Measurements from ENCODE around the gene RHBDF1.
"Not testable (repeated sequence)": the region's sequence is repeated elsewhere in the genome, so short reads cannot be mapped to it uniquely, and the experiment has no call there.

Gene RHBDF1

DNA sequence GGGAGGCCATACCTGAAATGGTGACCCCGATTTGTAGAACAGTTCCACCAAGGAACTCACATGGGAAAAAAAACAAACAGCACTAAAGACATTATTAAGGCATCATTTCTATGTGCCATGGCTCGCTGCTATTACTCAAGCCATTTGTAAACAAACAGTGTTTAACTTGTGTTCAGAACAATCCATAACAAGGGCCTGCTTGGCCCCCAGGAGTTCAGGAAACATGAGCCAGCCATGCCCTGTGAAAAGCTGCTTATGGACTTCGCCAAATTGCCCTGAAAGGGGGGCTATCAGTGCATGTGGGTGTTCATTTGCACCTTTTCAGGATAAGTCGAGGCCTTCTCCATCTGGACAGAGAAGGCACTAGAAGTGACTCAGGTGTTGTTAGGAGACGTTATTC lies 27.0 kb downstream of the RHBDF1 start:
- Histone ChIP-seq H3K27me3 (ENCODE audit: insufficient read depth, low read length) (no peaks in the 10 kb centered on the region), H2AFZ (ENCODE audit: low read length, unreplicated experiment) (no peak overlapping the region), H3K4me3 (ENCODE audit: low read depth, low read length) (no peak overlapping the region), H3K79me2 (ENCODE audit: control insufficient read depth, insufficient read depth, low read length, unreplicated experiment) (no peaks in the 10 kb centered on the region), H3K36me3 (ENCODE audit: insufficient read depth, low read length) (peaks cover 33% of the 10 kb centered on the region), H3K27ac (ENCODE audit: low read depth, low read length) (no peak overlapping the region), H3K4me1 (ENCODE audit: control insufficient read depth, insufficient read depth, low read length, unreplicated experiment) (no peaks in the 10 kb centered on the region)

DNA sequence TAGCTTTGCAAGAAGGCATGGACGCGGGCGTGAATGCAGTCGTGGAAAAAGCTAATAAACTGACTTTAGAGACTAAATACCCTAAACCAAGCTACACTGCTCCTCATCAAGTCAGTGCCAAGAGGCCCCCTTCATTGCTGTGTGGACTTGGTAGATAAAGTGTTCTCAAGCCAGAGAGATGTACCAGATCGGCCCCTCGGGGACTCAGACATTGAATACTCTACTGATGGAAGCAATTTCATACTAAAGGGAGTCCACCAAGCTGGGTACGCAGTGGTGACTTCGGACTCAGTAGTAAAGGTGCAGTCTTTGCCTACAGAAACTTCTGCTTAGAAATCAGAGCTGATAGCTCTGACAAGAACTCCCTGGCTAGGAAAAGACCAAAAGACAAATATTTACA lies 27.8 kb downstream of the RHBDF1 start:
- Histone ChIP-seq H2AFZ (ENCODE audit: low read length, unreplicated experiment) (no peak overlapping the region), H3K4me3 (ENCODE audit: low read depth, low read length) (no peak overlapping the region), H3K36me3 (ENCODE audit: insufficient read depth, low read length) (peaks cover 33% of the 10 kb centered on the region), H3K79me2 (ENCODE audit: control insufficient read depth, insufficient read depth, low read length, unreplicated experiment) (no peaks in the 10 kb centered on the region), H3K27ac (ENCODE audit: low read depth, low read length) (no peak overlapping the region), H3K27me3 (ENCODE audit: insufficient read depth, low read length) (no peaks in the 10 kb centered on the region), H3K4me1 (ENCODE audit: control insufficient read depth, insufficient read depth, low read length, unreplicated experiment) (no peaks in the 10 kb centered on the region)

DNA sequence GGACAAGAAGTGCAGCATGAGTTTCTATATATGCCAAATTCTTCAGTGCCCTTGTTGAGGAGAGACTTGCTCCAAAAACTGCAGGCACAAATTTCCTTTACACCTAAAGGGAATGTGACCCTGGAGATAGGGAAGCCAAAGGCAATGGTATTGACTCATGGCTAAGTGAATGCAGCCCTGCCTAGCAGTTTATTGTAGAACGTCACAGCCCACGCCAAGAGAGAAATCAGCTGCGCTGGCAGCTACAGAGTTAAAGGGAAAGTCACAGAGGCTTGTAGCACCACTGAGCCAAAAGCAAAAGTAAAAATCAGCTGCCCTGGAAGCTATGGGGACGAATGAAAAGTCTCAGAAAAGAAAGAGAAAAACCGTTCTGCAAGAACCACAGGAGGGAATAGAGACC lies 29.1 kb downstream of the RHBDF1 start:
- Histone ChIP-seq H3K4me3 (ENCODE audit: low read depth, low read length) (no peak overlapping the region), H3K36me3 (ENCODE audit: insufficient read depth, low read length) (peaks cover 33% of the 10 kb centered on the region), H3K4me1 (ENCODE audit: control insufficient read depth, insufficient read depth, low read length, unreplicated experiment) (no peaks in the 10 kb centered on the region), H2AFZ (ENCODE audit: low read length, unreplicated experiment) (no peak overlapping the region), H3K79me2 (ENCODE audit: control insufficient read depth, insufficient read depth, low read length, unreplicated experiment) (no peaks in the 10 kb centered on the region), H3K27ac (ENCODE audit: low read depth, low read length) (no peak overlapping the region), H3K27me3 (ENCODE audit: insufficient read depth, low read length) (no peaks in the 10 kb centered on the region)

DNA sequence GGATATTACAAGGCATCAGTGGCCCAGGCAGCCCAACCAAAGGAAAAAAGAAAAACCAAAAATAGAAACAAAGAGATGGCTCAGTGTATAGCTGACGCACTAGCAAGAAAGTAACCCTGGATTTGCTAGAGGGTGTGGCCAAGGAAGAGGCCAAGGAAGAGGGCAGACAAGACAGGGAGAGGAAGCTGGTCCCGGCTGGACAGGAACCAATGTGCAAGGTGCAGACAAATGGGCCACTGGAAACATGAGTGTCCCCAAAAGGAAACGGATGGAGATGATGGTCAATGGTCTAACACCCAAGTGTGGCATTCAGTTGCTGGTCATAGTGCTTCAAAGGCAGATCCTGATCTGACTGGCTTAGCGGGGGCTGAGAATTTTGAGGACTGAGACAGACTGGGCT lies 29.7 kb downstream of the RHBDF1 start:
- peaks cover 33% of the 10 kb centered on the region for H3K36me3 ChIP-seq (ENCODE audit: insufficient read depth, low read length)
- H3K4me1 ChIP-seq (ENCODE audit: control insufficient read depth, insufficient read depth, low read length, unreplicated experiment): no peaks in the 10 kb centered on the region
- no peaks in the 10 kb centered on the region for H3K79me2 ChIP-seq (ENCODE audit: control insufficient read depth, insufficient read depth, low read length, unreplicated experiment)
- no peak overlapping the region for H3K4me3 ChIP-seq (ENCODE audit: low read depth, low read length)
- no peak overlapping the region for H2AFZ ChIP-seq (ENCODE audit: low read length, unreplicated experiment)
- no peaks in the 10 kb centered on the region for H3K27me3 ChIP-seq (ENCODE audit: insufficient read depth, low read length)
- H3K27ac ChIP-seq (ENCODE audit: low read depth, low read length): no peak overlapping the region

DNA sequence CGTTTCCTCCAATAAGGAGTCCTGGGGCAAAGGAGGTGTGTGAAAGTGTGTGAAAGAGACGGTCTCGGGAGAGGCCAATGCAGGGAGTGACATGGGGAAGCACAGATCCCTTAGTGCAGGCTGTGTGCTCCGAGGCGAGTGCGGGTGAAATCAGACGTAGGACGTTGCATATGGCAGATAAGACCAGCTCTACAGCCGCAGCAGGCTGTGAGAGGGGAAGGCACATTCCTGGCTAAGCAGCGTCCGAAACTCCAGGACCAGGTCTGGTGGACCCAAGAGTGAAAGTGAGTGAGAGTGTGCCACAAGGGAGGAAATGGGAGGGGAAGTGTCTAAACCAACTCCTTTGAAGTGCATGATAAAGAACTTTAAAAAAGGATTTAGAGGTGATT lies 30.4 kb downstream of the RHBDF1 start:
- H3K36me3 ChIP-seq (ENCODE audit: insufficient read depth, low read length): peaks cover 33% of the 10 kb centered on the region

DNA sequence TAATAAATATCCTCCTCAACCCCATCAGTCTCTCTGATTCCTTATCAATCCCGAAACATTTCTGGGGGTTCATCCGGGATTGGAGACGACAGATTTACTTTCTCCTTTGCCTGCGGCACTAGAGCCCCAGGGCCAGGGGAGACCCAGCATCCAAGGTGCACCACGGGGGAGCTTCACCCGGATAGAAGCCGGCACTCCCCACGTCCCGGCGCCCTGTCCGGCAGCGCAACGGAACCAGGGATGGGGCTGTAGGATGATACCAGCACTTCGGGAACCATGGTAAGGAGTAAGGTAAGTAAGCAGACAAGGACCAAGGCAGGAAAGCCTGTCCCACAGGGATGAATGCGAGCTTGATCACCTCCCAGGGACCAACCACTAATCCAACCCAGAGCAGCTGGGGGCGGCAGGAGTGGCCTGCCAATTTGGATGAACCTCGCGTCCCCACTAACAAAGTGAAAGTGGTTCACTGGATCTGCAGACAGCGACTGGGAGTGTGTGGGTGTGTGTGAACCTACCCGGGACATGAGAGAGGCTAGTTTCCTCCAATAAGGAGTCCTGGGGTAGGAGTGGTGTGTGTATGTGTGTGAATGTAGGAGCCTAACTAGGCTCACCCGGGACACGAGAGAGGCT lies 30.9 kb downstream of the RHBDF1 start:
- no peaks in the 10 kb centered on the region for H3K79me2 ChIP-seq (ENCODE audit: control insufficient read depth, insufficient read depth, low read length, unreplicated experiment)
- H3K4me1 ChIP-seq (ENCODE audit: control insufficient read depth, insufficient read depth, low read length, unreplicated experiment): no peaks in the 10 kb centered on the region
- no peak overlapping the region for H3K27ac ChIP-seq (ENCODE audit: low read depth, low read length)
- no peaks in the 10 kb centered on the region for H3K27me3 ChIP-seq (ENCODE audit: insufficient read depth, low read length)
- H3K36me3 ChIP-seq (ENCODE audit: insufficient read depth, low read length): peaks cover 33% of the 10 kb centered on the region; the same call in 1 of the 2 replicates
- no peak overlapping the region for H3K4me3 ChIP-seq (ENCODE audit: low read depth, low read length)
- no peak overlapping the region for H2AFZ ChIP-seq (ENCODE audit: low read length, unreplicated experiment)

More for the DNA sequence above, 30.4 kb downstream of the RHBDF1 start:
- no peak overlapping the region for H3K27ac ChIP-seq (ENCODE audit: low read depth, low read length)
- no peak overlapping the region for H2AFZ ChIP-seq (ENCODE audit: low read length, unreplicated experiment)
- H3K79me2 ChIP-seq (ENCODE audit: control insufficient read depth, insufficient read depth, low read length, unreplicated experiment): no peaks in the 10 kb centered on the region
- H3K4me1 ChIP-seq (ENCODE audit: control insufficient read depth, insufficient read depth, low read length, unreplicated experiment): no peaks in the 10 kb centered on the region
- no peak overlapping the region for H3K4me3 ChIP-seq (ENCODE audit: low read depth, low read length)
- H3K27me3 ChIP-seq (ENCODE audit: insufficient read depth, low read length): no peaks in the 10 kb centered on the region

DNA sequence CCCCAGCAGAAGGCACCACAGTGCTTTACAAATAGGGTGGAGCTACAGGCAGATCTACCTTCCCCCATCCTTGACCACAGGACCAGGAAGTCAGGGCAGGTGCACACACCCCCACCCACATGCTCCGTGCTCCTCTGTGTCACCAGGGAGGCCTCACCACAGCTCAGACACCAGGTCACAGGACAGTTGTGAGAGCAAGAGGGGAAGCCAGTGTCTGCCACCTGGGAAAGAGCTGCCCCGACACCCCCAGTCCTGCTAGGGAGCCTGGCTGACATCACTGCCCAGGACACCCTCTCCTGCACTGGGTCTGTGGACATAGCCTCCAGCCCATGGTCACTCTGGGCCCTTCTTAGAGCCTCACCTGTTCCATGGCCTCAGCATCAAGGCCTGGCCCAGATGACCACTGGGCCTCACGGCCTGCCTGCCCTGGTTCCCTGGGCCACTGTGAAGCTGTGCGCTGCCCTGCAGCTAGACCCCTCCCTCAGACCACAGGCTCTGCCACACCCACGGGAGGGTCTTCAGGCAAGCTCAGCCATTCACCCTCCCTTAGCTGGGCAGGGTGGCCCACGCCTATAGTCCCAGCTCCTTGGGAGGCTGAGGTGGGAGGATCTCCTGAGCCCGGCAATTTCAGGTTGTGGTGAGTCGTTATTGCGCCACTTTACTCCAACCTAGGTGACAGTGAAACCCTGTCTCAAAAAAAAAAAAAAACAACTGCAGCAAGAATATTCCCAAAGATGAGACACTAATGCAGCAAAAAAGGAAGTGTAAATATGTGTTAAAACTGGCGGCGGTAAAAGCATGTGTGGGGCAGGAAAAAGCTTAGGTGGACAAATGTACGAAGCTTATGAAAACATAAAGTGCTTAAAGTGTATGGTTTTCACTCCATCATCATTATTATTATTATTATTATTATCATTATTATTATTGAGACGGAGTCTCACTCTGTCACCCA lies 33.2 kb downstream of the RHBDF1 start:
- Histone ChIP-seq H2AFZ (ENCODE audit: low read length, unreplicated experiment) (no peak overlapping the region), H3K36me3 (ENCODE audit: insufficient read depth, low read length) (peaks cover 22% of the 10 kb centered on the region; the same call in 1 of the 2 replicates), H3K4me3 (ENCODE audit: low read depth, low read length) (no peak overlapping the region), H3K4me1 (ENCODE audit: control insufficient read depth, insufficient read depth, low read length, unreplicated experiment) (no peaks in the 10 kb centered on the region), H3K27me3 (ENCODE audit: insufficient read depth, low read length) (no peaks in the 10 kb centered on the region), H3K79me2 (ENCODE audit: control insufficient read depth, insufficient read depth, low read length, unreplicated experiment) (no peaks in the 10 kb centered on the region), H3K27ac (ENCODE audit: low read depth, low read length) (no peak overlapping the region)

DNA sequence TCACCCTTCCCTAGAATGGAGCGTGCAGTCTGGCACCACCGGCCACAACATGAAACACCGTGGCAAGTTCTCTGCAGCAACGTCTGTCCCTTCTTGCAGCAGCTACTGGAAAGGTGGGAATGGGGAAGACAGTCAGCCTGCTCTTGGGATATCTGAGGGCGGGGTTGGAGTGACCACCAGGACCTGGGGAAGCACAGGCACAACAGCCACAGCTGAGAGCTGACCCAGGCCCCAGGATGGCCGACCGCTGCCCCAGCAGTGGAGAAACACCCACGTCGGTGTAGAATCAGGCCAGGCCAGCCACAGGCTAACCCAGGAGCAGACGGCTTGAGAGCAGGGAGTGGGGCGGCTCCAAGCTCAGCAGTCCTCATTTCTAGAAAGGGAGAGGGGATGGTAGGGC lies 34.2 kb downstream of the RHBDF1 start:
- peaks cover 19% of the 10 kb centered on the region; the same call in 1 of the 2 replicates for H3K36me3 ChIP-seq (ENCODE audit: insufficient read depth, low read length)

DNA sequence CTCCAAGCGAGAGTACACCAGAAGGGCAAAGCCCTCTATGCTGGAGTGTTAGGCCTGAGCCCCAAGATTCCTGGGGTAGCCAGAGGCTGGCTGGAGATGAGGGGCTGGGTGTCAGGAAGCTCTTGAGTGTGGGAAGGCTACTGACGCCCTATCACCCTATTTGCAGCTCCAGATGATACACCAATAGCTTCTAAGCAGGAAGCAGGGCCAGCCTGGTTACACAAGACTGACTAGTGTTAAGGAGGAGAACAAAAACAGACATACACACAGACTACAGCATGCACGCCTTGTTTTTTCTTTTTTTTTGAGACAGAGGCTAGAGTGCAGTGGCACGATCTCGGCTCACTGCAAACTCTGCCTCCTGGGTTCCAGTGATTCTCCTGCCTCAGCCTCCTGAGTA lies 34.9 kb downstream of the RHBDF1 start:
- Histone ChIP-seq H3K27me3 (ENCODE audit: insufficient read depth, low read length) (no peaks in the 10 kb centered on the region), H2AFZ (ENCODE audit: low read length, unreplicated experiment) (no peak overlapping the region), H3K4me1 (ENCODE audit: control insufficient read depth, insufficient read depth, low read length, unreplicated experiment) (no peaks in the 10 kb centered on the region), H3K79me2 (ENCODE audit: control insufficient read depth, insufficient read depth, low read length, unreplicated experiment) (no peaks in the 10 kb centered on the region), H3K36me3 (ENCODE audit: insufficient read depth, low read length) (peaks cover 12% of the 10 kb centered on the region; the same call in 1 of the 2 replicates), H3K27ac (ENCODE audit: low read depth, low read length) (no peak overlapping the region), H3K4me3 (ENCODE audit: low read depth, low read length) (no peak overlapping the region)

More for the DNA sequence above, 34.2 kb downstream of the RHBDF1 start:
- not testable (repeated sequence) for H3K27me3 ChIP-seq (ENCODE audit: insufficient read depth, low read length); H2AFZ ChIP-seq (ENCODE audit: low read length, unreplicated experiment); H3K4me3 ChIP-seq (ENCODE audit: low read depth, low read length); H3K79me2 ChIP-seq (ENCODE audit: control insufficient read depth, insufficient read depth, low read length, unreplicated experiment); H3K4me1 ChIP-seq (ENCODE audit: control insufficient read depth, insufficient read depth, low read length, unreplicated experiment); H3K27ac ChIP-seq (ENCODE audit: low read depth, low read length)

DNA sequence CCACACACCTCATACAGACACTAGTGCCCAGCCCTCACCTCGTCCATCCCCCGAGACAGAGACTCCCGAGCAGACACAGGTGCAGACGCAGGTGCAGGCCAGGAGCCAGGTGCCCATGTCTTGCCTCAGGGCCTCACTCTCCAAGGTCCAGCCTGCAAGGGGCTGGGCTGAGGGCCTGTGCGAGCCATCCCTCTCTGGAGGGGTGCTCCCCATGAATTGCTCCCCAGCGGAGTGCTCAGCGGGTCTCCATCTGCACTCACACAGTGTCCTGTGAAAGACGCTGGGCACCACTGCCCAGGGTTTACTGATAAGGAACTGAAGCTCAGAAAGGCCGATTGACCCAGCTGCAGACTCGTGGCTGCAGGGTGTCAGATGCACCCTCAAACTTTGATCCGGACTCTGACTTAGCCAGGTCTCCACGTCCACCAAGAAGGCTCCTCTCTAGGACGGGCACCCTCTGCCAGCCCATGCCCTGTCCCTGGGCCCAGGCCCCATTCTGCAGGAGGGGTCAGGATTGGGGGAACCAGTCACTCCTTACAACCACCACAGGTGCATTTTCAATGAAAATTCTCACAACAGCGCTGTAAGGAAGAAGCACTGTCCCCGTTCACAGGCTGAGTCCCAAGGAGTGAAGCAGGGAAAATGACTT lies 36.0 kb downstream of the RHBDF1 start:
- Histone ChIP-seq H3K36me3 (ENCODE audit: insufficient read depth, low read length) (peaks cover 2% of the 10 kb centered on the region; the same call in 1 of the 2 replicates), H3K4me1 (ENCODE audit: control insufficient read depth, insufficient read depth, low read length, unreplicated experiment) (no peaks in the 10 kb centered on the region), H3K4me3 (ENCODE audit: low read depth, low read length) (no peak overlapping the region), H3K79me2 (ENCODE audit: control insufficient read depth, insufficient read depth, low read length, unreplicated experiment) (no peaks in the 10 kb centered on the region), H2AFZ (ENCODE audit: low read length, unreplicated experiment) (no peak overlapping the region), H3K27ac (ENCODE audit: low read depth, low read length) (no peak overlapping the region), H3K27me3 (ENCODE audit: insufficient read depth, low read length) (no peaks in the 10 kb centered on the region)

All from ACC112 (cell line).